ENCODE results near the gene CRISP1. TPM values are rescaled to one million over a fixed set of nuclear protein-coding genes. Genes with fewer than 3 reads are reported as not detected.

CRISP1 gene
- total and polyA plus RNA-seq, 4 donors = not detected

DNA sequence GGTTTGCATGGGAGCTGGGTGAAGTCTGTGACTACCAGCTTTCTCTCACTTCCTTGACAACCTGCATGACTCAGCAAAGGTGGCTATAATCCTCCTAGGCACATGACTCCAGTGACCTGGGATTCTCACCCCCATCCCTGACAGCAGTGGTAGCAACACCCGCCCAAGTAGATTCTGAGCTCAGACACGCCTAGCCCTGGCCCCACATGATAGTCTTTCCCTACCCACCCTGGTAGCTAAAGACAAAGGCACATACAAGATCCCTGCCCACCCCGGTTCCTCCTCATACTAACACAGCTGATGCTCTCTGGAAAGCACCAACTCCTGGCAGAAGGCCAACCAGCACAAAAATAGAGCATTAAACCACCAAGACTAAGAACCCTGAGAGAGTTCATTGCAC, 25.9 kb upstream of the CRISP1 start:
- TF ChIP-seq, protein P1, sequence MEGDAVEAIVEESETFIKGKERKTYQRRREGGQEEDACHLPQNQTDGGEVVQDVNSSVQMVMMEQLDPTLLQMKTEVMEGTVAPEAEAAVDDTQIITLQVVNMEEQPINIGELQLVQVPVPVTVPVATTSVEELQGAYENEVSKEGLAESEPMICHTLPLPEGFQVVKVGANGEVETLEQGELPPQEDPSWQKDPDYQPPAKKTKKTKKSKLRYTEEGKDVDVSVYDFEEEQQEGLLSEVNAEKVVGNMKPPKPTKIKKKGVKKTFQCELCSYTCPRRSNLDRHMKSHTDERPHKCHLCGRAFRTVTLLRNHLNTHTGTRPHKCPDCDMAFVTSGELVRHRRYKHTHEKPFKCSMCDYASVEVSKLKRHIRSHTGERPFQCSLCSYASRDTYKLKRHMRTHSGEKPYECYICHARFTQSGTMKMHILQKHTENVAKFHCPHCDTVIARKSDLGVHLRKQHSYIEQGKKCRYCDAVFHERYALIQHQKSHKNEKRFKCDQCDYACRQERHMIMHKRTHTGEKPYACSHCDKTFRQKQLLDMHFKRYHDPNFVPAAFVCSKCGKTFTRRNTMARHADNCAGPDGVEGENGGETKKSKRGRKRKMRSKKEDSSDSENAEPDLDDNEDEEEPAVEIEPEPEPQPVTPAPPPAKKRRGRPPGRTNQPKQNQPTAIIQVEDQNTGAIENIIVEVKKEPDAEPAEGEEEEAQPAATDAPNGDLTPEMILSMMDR (IDR thresholded peaks at IDR 0.05; ENCODE audit: control extremely low read depth, extremely low read depth) = no peak
- no peaks in the 10 kb centered on the region for H3K36me3 ChIP-seq (ENCODE audit: control insufficient read depth in 4 of 4, insufficient read depth in 4 of 4, low read length in 4 of 4)
- no peaks in the 10 kb centered on the region for H3K27me3 ChIP-seq (ENCODE audit: control insufficient read depth in 3 of 3, insufficient read depth in 3 of 3, low read length in 2 of 3)
- no peak overlapping the region for H3K27ac ChIP-seq (ENCODE audit: low read depth in 1 of 2, low read length in 1 of 2)
- no peak overlapping the region for H3K9ac ChIP-seq (ENCODE audit: insufficient read depth in 1 of 2, low read length in 2 of 2)
- H3K9me3 ChIP-seq (ENCODE audit: control insufficient read depth in 4 of 4, insufficient read depth in 3 of 4, low read length in 3 of 4) = peaks cover 0 to 6% (median 0%) of the 10 kb centered on the region in 4 donors
- WGBS, 2 donors = 78 to 81% methylated on average over 3 of the region's 3 CpGs
- DNase-seq = no peak
- ATAC-seq (ENCODE audit: insufficient read depth, low FRiP score) = no peak
- no peak overlapping the region for H3K4me3 ChIP-seq
- H3K4me1 ChIP-seq (ENCODE audit: control insufficient read depth in 5 of 5, insufficient read depth in 5 of 5, low read length in 5 of 5) = no peaks in the 10 kb centered on the region

DNA sequence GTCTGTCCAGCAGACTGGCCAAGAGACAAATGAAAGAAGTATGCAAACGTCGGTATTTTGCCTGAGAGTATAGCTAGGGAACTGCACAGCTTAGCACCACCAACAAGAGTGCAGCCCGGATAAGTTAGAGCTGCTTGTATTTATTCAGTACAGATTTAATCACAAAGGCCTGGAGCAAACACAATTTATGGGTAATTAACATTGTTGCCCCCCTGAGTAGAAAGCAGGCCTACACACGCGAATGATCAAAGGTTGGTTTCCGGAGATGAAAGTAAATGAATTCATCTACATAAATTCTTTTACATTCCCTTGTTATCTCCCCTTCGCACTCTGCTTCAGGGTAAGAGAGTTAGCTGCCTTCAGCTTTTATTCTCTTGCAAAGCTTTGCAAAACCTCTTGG, 24.7 kb upstream of the CRISP1 start:
- Histone ChIP-seq H3K27me3 (ENCODE audit: control insufficient read depth in 3 of 3, insufficient read depth in 3 of 3, low read length in 2 of 3) (no peaks in the 10 kb centered on the region), H3K4me1 (ENCODE audit: control insufficient read depth in 5 of 5, insufficient read depth in 5 of 5, low read length in 5 of 5) (no peaks in the 10 kb centered on the region), H3K9me3 (ENCODE audit: control insufficient read depth in 4 of 4, insufficient read depth in 3 of 4, low read length in 3 of 4) (peaks cover 0 to 6% (median 0%) of the 10 kb centered on the region in 4 donors), H3K4me3 (no peak overlapping the region), H3K9ac (ENCODE audit: insufficient read depth in 1 of 2, low read length in 2 of 2) (no peak overlapping the region), H3K36me3 (ENCODE audit: control insufficient read depth in 4 of 4, insufficient read depth in 4 of 4, low read length in 4 of 4) (no peaks in the 10 kb centered on the region), H3K27ac (ENCODE audit: low read depth in 1 of 2, low read length in 1 of 2) (no peak overlapping the region)
- ATAC-seq (ENCODE audit: insufficient read depth, low FRiP score) (no peak), DNase-seq (no peak)
- WGBS, 2 donors = 48 to 75% methylated on average over 7 of the region's 7 CpGs
- TF ChIP-seq, protein P1 (IDR thresholded peaks at IDR 0.05; ENCODE audit: control extremely low read depth, extremely low read depth) = no peak

- no peak overlapping the region for H3K27ac ChIP-seq (ENCODE audit: low read depth in 1 of 2, low read length in 1 of 2)
- H3K27me3 ChIP-seq (ENCODE audit: control insufficient read depth in 3 of 3, insufficient read depth in 3 of 3, low read length in 2 of 3) = no peaks in the 10 kb centered on the region
- ATAC-seq (ENCODE audit: insufficient read depth, low FRiP score) (no peak), DNase-seq (no peak)
- peaks cover 0 to 10% (median 0%) of the 10 kb centered on the region in 4 donors for H3K9me3 ChIP-seq (ENCODE audit: control insufficient read depth in 4 of 4, insufficient read depth in 3 of 4, low read length in 3 of 4)
- WGBS, 2 donors = 53 to 60% methylated on average over 5 of the region's 5 CpGs
- no peaks in the 10 kb centered on the region for H3K4me1 ChIP-seq (ENCODE audit: control insufficient read depth in 5 of 5, insufficient read depth in 5 of 5, low read length in 5 of 5)
- H3K36me3 ChIP-seq (ENCODE audit: control insufficient read depth in 4 of 4, insufficient read depth in 4 of 4, low read length in 4 of 4) = no peaks in the 10 kb centered on the region
- H3K4me3 ChIP-seq = no peak overlapping the region
- no peak overlapping the region for H3K9ac ChIP-seq (ENCODE audit: insufficient read depth in 1 of 2, low read length in 2 of 2)
- TF ChIP-seq, protein P1 (IDR thresholded peaks at IDR 0.05; ENCODE audit: control extremely low read depth, extremely low read depth) = no peak
These were observed 22.6 kb upstream of the CRISP1 start for GRCh38 chr6:49888742-49889431.

Measured in lung (tissue), 12 donors.